Heart left ventricle (tissue), 16 donors: ENCODE results near the gene PABPN1L. TPM values are rescaled to one million over a fixed set of nuclear protein-coding genes. Genes with fewer than 3 reads are reported as not detected.

ENCODE experiments used
- ATAC-seq, 4 donors: fragments of 200-7000 bp; cut with Tn5 transposase; one replicate each; pipeline ENCODE4 v1.9.1; 2020 to 2022; ENCODE audit warnings: moderate library complexity in 4 of 4, mild to moderate bottlenecking in 3 of 4, moderate number of reproducible peaks in 1 of 4
- DNase-seq, 5 donors: peaks; one replicate each; pipeline ENCODE4 v3.0.0-alpha.2; 2020
- H3K27ac ChIP-seq, 12 donors: fragments of 200-600 bp; sonication (generic) in 4 of 12; one replicate each; pipeline versions ENCODE4 v1.5.0 to v1.8.0; 2016 to 2022; ENCODE audit warnings: mild to moderate bottlenecking in 2 of 12
- H3K27me3 ChIP-seq, 9 donors: fragments of 200-600 bp; sonication (generic) in 2 of 9; one replicate each; pipeline versions ENCODE4 v1.5.1 to v1.8.0; 2016 to 2022; ENCODE audit warnings: mild to moderate bottlenecking in 3 of 9
- H3K36me3 ChIP-seq, 9 donors: fragments of 200-600 bp; sonication (generic) in 2 of 9; one replicate each; pipeline versions ENCODE4 v1.5.0 to v1.8.0; 2018 to 2022; ENCODE audit warnings: mild to moderate bottlenecking in 2 of 9
- H3K4me1 ChIP-seq, 12 donors: fragments of 200-600 bp; sonication (generic) in 4 of 12; one replicate each; pipeline versions ENCODE4 v1.5.0 to v1.8.0; 2016 to 2022; ENCODE audit warnings: mild to moderate bottlenecking in 3 of 12
- H3K4me3 ChIP-seq, 12 donors: fragments of 200-600 bp; sonication (generic) in 4 of 12; one replicate each; pipeline versions ENCODE4 v1.5.0 to v1.8.0; 2017 to 2022; ENCODE audit warnings: mild to moderate bottlenecking in 9 of 12, moderate library complexity in 4 of 12
- H3K9me3 ChIP-seq, 12 donors: fragments of 200-600 bp; sonication (generic) in 4 of 12; one replicate each; pipeline versions ENCODE4 v1.5.0 to v1.8.0; 2016 to 2022; ENCODE audit warnings: mild to moderate bottlenecking in 1 of 12
- CTCF ChIP-seq, 12 donors: fragments of 200-600 bp; sonication (generic) in 4 of 12; IDR thresholded peaks; one replicate each; pipeline versions ENCODE4 v1.5.0 to v1.8.0; 2018 to 2022; ENCODE audit warnings: antibody characterized with exemption in 12 of 12, mild to moderate bottlenecking in 5 of 12
- POLR2A ChIP-seq, 2 donors: fragments of 450-650 bp; IDR thresholded peaks; one replicate each; pipeline ENCODE4 v1.6.1; 2017; ENCODE audit warnings: antibody characterized with exemption in 2 of 2, mild to moderate bottlenecking in 2 of 2, moderate library complexity in 2 of 2
- WGBS, 4 donors: extraction: QIAGEN DNeasy Blood & Tissue Kit in 2 of 4; methylation state at CpG; one replicate each; pipeline versions ENCODE4 v1.1.5 to v1.1.7; 2013 to 2018; 5-methylcytosine and 5-hydroxymethylcytosine counted together
- intact Hi-C, 10 donors: fragments of 100-400 bp; cut with DNase I; formaldehyde crosslinking; loops; one replicate each; pipeline versions ENCODE4 v1.11.1 to v1.14.2; 2022
- polyA plus RNA-seq, 2 donors: library from polyadenylated mRNA; stranded (reverse); fragments of 200-250 nt; gene quantifications; one replicate each; pipeline ENCODE4 v1.2.3, GENCODE V29; 2013
- total RNA-seq, 9 donors: library from RNA; depleted of rRNA in 2 of 9; stranded (reverse); fragments of >200 nt in 2 of 9; fragmentation: NEBNext Ultra II Directional in 3 of 9; extraction: Animal tissue kit (Norgen Biotek cat#: 25700) in 3 of 9; gene quantifications; one replicate each; pipeline versions ENCODE4 v1.1.0 to v1.2.4, GENCODE V29; 2016 to 2023
- donor health status: ischemic (EF 13 %, LVEDD 7.1; RV severe dilation, severe dysfunction).
- donor health status: healthy with polysubstance abuse.
- donor health status: DM: no; HTN: yes; CAD: no.
- donor health status: DM: no; HTN: no; CAD: no.
- donor health status: ischemic (EF 25% LVEDD 6.9; RV normal size, moderate dysfunction).
- donor health status: ischemic (EF 25% LVEDD 5.7; RV mildly dilated, moderate dysfunction).
- donor health status: healthy.
- donor health status: DM: yes; HTN: yes; CAD: no.
- donor health status: ischemic (EF 35%, LVEDD 5.7; RV mildly dilated, moderate dysfunction).
- donor health status: nonischemic (EF 11% LVEDD 7.7; RV severe dilation, severe dysfunction).
- donor health status: DM: yes; HTN: yes; CAD: no.
- donor health status: PGD.
- donor health status: ischemic (EF 29% LVEDD 5.4; RV normal size, mild dysfunction).
- donor health status: nonischemic (EF 23%, LVEDD 6.1; RV moderate dilation, normal function).

PABPN1L gene
- total and polyA plus RNA-seq, 11 donors, result not detected

GRCh38 chr16:88818575-88818874 lies 47.9 kb downstream of the PABPN1L start:
- H3K9me3 ChIP-seq, result no peaks in the 10 kb centered on the region
- intact Hi-C loops, result loop anchor here in 8 of 10 donors (5.0 to 10.0 kb wide), 8 partner anchors 46 to 396 kb away; partner anchors contain the start of genes ACSF3 (in 3 of the 8), PABPN1L (in 1 of the 8) and ZNF778 (in 1 of the 8)
- no peak overlapping the region for H3K4me3 ChIP-seq
- peaks cover 0 to 28% (median 6%) of the 10 kb centered on the region in 9 donors for H3K36me3 ChIP-seq
- no peak overlapping the region for H3K27ac ChIP-seq
- DNase-seq (no peak), ATAC-seq (no peak)
- H3K27me3 ChIP-seq, result no peaks in the 10 kb centered on the region
- TF ChIP-seq POLR2A (IDR thresholded peaks at IDR 0.05), result no peak
- TF ChIP-seq CTCF (IDR thresholded peaks at IDR 0.05), result no peak
- WGBS, 4 donors, result 89 to 92% (median 91%) methylated on average over 18 of the region's 18 CpGs
- H3K4me1 ChIP-seq, result peaks cover 0 to 2% (median 0%) of the 10 kb centered on the region in 12 donors

- Histone ChIP-seq H3K27me3 (no peaks in the 10 kb centered on the region), H3K36me3 (peaks cover 0 to 26% (median 6%) of the 10 kb centered on the region in 9 donors), H3K27ac (no peak overlapping the region), H3K4me1 (peaks cover 0 to 7% (median 2%) of the 10 kb centered on the region in 12 donors), H3K4me3 (no peak overlapping the region), H3K9me3 (no peaks in the 10 kb centered on the region)
- intact Hi-C loops, result loop anchor here in 8 of 10 donors (5.0 to 10.0 kb wide), 8 partner anchors 47 to 397 kb away; partner anchors contain the start of genes ACSF3 (in 3 of the 8), PABPN1L (in 1 of the 8) and ZNF778 (in 1 of the 8)
- no peak for TF ChIP-seq POLR2A (IDR thresholded peaks at IDR 0.05)
- ATAC-seq (no peak), DNase-seq (no peak)
- 89 to 92% (median 90%) methylated on average over 30 to 40 of the region's 40 CpGs for WGBS, 4 donors
Observed at GRCh38 chr16:88817785-88818574, 48.5 kb downstream of the PABPN1L start.

- Histone ChIP-seq H3K36me3 (peaks cover 0 to 16% (median under 1%) of the 10 kb centered on the region in 9 donors), H3K27me3 (no peaks in the 10 kb centered on the region), H3K4me1 (peaks cover 0 to 16% (median 9%) of the 10 kb centered on the region in 12 donors), H3K27ac (no peak overlapping the region), H3K4me3 (no peak overlapping the region), H3K9me3 (no peaks in the 10 kb centered on the region)
- DNase-seq (no peak), ATAC-seq (no peak)
- 88 to 95% (median 92%) methylated on average over 26 to 41 of the region's 41 CpGs for WGBS, 4 donors
- intact Hi-C loops, result loop anchor here in 8 of 10 donors (5.0 to 10.0 kb wide), 8 partner anchors 48 to 398 kb away; partner anchors contain the start of genes ACSF3 (in 3 of the 8), PABPN1L (in 1 of the 8) and ZNF778 (in 1 of the 8)
- TF ChIP-seq CTCF (IDR thresholded peaks at IDR 0.05), result no peak
- TF ChIP-seq POLR2A (IDR thresholded peaks at IDR 0.05), result no peak
Observed at GRCh38 chr16:88816736-88817535, 49.5 kb downstream of the PABPN1L start.

- DNase-seq (no peak), ATAC-seq (no peak)
- Histone ChIP-seq H3K4me3 (no peak overlapping the region), H3K27ac (no peak overlapping the region), H3K4me1 (peaks cover 0 to 22% (median 11%) of the 10 kb centered on the region in 12 donors), H3K27me3 (no peaks in the 10 kb centered on the region), H3K36me3 (peaks cover 0 to 7% (median 0%) of the 10 kb centered on the region in 9 donors), H3K9me3 (no peaks in the 10 kb centered on the region)
- TF ChIP-seq POLR2A (IDR thresholded peaks at IDR 0.05) (no peak), CTCF (IDR thresholded peaks at IDR 0.05) (peak; percentile 53 to 72 (median 62))
- 51 to 70% (median 63%) methylated on average over 6 to 19 of the region's 19 CpGs for WGBS, 4 donors
- intact Hi-C loops, result loop anchor here in 8 of 10 donors (5.0 to 10.0 kb wide), 8 partner anchors 49 to 399 kb away; partner anchors contain the start of genes ACSF3 (in 3 of the 8), PABPN1L (in 1 of the 8) and ZNF778 (in 1 of the 8)
Observed at GRCh38 chr16:88815901-88816589, 50.4 kb downstream of the PABPN1L start.
